Activated T-cell treated with anti-CD3 and anti-CD28 coated beads, Interleukin-2, amount 50 U/mL, for 24 hours (primary cell): ENCODE measurements around the gene APOC3.

ENCODE experiments used
- DNase-seq: peaks from one replicate; pipeline ENCODE4 v3.0.0-alpha.2; 2020
- H3K27ac Mint-ChIP-seq: 2 replicates; pipeline ENCODE4 v1.8.0; 2020; ENCODE audit warnings: mild to moderate bottlenecking, mixed read lengths
- H3K27me3 Mint-ChIP-seq: 2 replicates; pipeline ENCODE4 v1.8.0; 2020; ENCODE audit warnings: mixed read lengths
- H3K36me3 Mint-ChIP-seq: 2 replicates; pipeline ENCODE4 v1.8.0; 2020; ENCODE audit warnings: low read depth, mixed read lengths
- H3K4me1 Mint-ChIP-seq: 2 replicates; pipeline ENCODE4 v1.8.0; 2020; ENCODE audit warnings: low read depth, mixed read lengths
- H3K4me3 Mint-ChIP-seq: 2 replicates; pipeline ENCODE4 v1.8.0; 2020; ENCODE audit warnings: mild to moderate bottlenecking, moderate library complexity, mixed read lengths
- H3K9me3 Mint-ChIP-seq: 2 replicates; pipeline ENCODE4 v1.8.0; 2020; ENCODE audit warnings: mixed read lengths

APOC3 gene

DNA sequence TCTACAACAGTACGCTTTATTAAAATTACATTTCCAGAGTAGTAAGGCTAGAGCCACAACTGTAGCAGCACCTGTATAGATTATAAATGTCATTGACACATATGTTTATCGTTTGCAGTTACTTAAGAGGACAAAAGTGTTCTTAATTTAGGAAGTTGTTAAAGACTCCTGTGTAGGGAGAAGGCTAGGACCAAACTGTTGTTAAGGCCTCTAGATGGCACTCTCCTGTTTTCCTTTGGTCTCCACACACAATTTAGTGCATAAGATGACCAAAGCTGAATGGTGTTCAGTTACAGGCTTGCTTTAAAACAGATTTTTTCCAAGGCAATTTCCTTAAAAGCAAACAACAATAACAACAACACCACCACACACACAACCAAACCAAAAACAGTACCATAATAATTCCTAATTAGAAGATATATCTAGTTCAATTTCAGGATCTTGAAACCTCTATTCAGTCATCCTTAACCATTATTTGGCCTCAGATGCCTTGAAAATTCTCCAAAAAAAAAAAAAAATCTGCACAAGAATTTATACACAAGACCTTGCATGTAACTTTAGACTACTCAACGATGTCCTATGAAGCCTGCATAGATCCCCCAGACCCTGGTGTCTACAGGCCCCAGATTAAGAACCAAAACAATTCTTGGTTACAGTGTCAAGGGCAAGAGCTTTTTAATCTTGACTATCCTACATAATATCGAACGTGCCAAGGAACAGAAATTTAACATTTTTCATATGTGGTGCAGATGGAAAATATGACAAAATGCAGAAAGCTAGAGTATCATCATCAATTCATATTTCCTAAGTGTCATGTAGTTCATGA, 50.3 kb downstream of the APOC3 start:
- peak overlapping the region; percentile 7 for H3K27ac Mint-ChIP-seq
- H3K9me3 Mint-ChIP-seq: no peaks in the 10 kb centered on the region
- H3K4me1 Mint-ChIP-seq: peaks cover 30% of the 10 kb centered on the region
- H3K4me3 Mint-ChIP-seq: no peak overlapping the region
- no peaks in the 10 kb centered on the region for H3K27me3 Mint-ChIP-seq
- no peak for DNase-seq
- H3K36me3 Mint-ChIP-seq: peaks cover 45% of the 10 kb centered on the region

- H3K9me3 Mint-ChIP-seq: no peaks in the 10 kb centered on the region
- no peak overlapping the region for H3K4me3 Mint-ChIP-seq
- no peak for DNase-seq
- H3K27ac Mint-ChIP-seq: no peak overlapping the region
- H3K27me3 Mint-ChIP-seq: no peaks in the 10 kb centered on the region
- peaks cover 30% of the 10 kb centered on the region for H3K4me1 Mint-ChIP-seq
- H3K36me3 Mint-ChIP-seq: peaks cover 36% of the 10 kb centered on the region
These were observed 51.4 kb downstream of the APOC3 start for GRCh38 chr11:116881143-116881542.

DNA sequence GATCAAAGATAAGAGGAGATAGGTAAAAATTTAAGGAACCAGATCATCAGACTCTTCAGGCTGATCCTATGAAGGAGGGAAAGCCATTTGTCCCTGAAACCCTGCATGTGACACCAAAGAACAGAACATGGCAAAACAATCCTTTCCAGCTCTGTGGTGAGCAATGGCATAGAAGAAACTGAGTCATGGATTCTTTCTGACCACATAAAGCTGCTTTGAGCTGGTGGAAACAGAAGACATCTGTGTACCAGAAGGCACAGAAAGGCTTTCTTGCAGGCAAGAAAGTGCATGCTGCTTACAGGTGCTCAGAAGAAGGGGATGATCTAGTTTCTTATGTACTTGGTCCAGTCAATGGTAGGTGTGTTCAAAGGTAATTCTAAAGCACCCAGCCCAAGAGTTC, 52.7 kb downstream of the APOC3 start:
- no peak overlapping the region for H3K4me3 Mint-ChIP-seq
- H3K27ac Mint-ChIP-seq: peak overlapping the region; percentile 75
- H3K36me3 Mint-ChIP-seq: peaks cover 40% of the 10 kb centered on the region
- no peaks in the 10 kb centered on the region for H3K9me3 Mint-ChIP-seq
- H3K27me3 Mint-ChIP-seq: no peaks in the 10 kb centered on the region
- peaks cover 30% of the 10 kb centered on the region for H3K4me1 Mint-ChIP-seq
- no peak for DNase-seq
